Esophagus squamous epithelium (tissue), 4 donors: Measurements from ENCODE around the gene CTRL.

ENCODE experiments used
- CTCF ChIP-seq, 6 experiments: fragments of 450-650 bp in 4 of 6; fragments of 200-600 bp in 2 of 6; sonication (generic) in 2 of 6; IDR thresholded peaks; one replicate each; pipeline ENCODE4 v1.5.1; 2016 to 2019; ENCODE audit warnings: antibody characterized with exemption in 6 of 6, mild to moderate bottlenecking in 4 of 6, moderate library complexity in 4 of 6
- POLR2A ChIP-seq, 4 donors: fragments of 450-650 bp; IDR thresholded peaks; one replicate each; pipeline ENCODE4 v1.6.1; 2017; ENCODE audit warnings: antibody characterized with exemption in 4 of 4, mild to moderate bottlenecking in 4 of 4, moderate library complexity in 3 of 4

GRCh38 chr16:67884684-67885083, 47.0 kb downstream of the CTRL start, which contains the start of gene NRN1L:
- TF ChIP-seq CTCF (IDR thresholded peaks at IDR 0.05) (no peak), POLR2A (IDR thresholded peaks at IDR 0.05) (no peak)
